Hepatocyte (in vitro differentiated cells): ENCODE measurements around the gene ALK. TPM values are rescaled to one million over a fixed set of nuclear protein-coding genes. Genes with fewer than 3 reads are reported as not detected.

Experiments used
- DNase-seq: peaks from one replicate; pipeline ENCODE4 v3.0.0-alpha.2; 2016; ENCODE audit warnings: low spot score
- H2AFZ ChIP-seq: fragments of 200-600 bp; sonication (generic); 2 replicates; pipeline ENCODE4 v1.6.0; 2016; ENCODE audit warnings: antibody characterized with exemption, mild to moderate bottlenecking
- H3K27ac ChIP-seq: fragments of 200-600 bp; sonication (generic); 2 replicates; pipeline ENCODE4 v1.5.1; 2016; ENCODE audit warnings: mild to moderate bottlenecking
- H3K27me3 ChIP-seq: fragments of 200-600 bp; sonication (generic); 2 replicates; pipeline ENCODE4 v1.6.1; 2016
- H3K36me3 ChIP-seq: fragments of 200-600 bp; sonication (generic); replicated peaks from 2 replicates; pipeline ENCODE4 v1.5.1; 2016; ENCODE audit warnings: low read depth; ENCODE audit not compliant: insufficient read depth
- H3K4me1 ChIP-seq: fragments of 200-600 bp; sonication (generic); 2 replicates; pipeline ENCODE4 v1.5.1; 2016; ENCODE audit warnings: mild to moderate bottlenecking, moderate library complexity; ENCODE audit not compliant: insufficient read depth
- H3K4me2 ChIP-seq: fragments of 200-600 bp; sonication (generic); 2 replicates; pipeline ENCODE4 v1.6.0; 2016
- H3K4me3 ChIP-seq: fragments of 200-600 bp; sonication (generic); 2 replicates; pipeline ENCODE4 v1.5.1; 2016; ENCODE audit warnings: mild to moderate bottlenecking
- H3K79me2 ChIP-seq: fragments of 200-600 bp; sonication (generic); 2 replicates; pipeline ENCODE4 v1.6.0; 2017; ENCODE audit warnings: mild to moderate bottlenecking
- H3K9me2 ChIP-seq: fragments of 200-600 bp; sonication (generic); replicated peaks from 2 replicates; pipeline ENCODE4 v1.6.0; 2017; ENCODE audit warnings: mild to moderate bottlenecking; ENCODE audit not compliant: insufficient read depth
- H3K9me3 ChIP-seq: fragments of 200-600 bp; sonication (generic); 2 replicates; pipeline ENCODE4 v1.5.1; 2016; ENCODE audit warnings: low read depth, mild to moderate bottlenecking
- H4K20me1 ChIP-seq: fragments of 200-600 bp; sonication (generic); 2 replicates; pipeline ENCODE4 v1.6.0; 2016; ENCODE audit warnings: mild to moderate bottlenecking; ENCODE audit not compliant: insufficient read depth, poor library complexity, severe bottlenecking
- EZH2 ChIP-seq: fragments of 200-600 bp; sonication (generic); IDR thresholded peaks from 2 replicates; pipeline ENCODE4 v1.6.1; 2016; ENCODE audit warnings: antibody characterized with exemption, mild to moderate bottlenecking, borderline replicate concordance
- EZH2phosphoT487 ChIP-seq: fragments of 200-600 bp; sonication (generic); IDR thresholded peaks from one replicate; pipeline ENCODE4 v1.6.1; 2018; ENCODE audit warnings: antibody characterized with exemption, mild to moderate bottlenecking, low read depth, moderate library complexity; ENCODE audit not compliant: unreplicated experiment, severe bottlenecking
- WGBS: methylation state at CpG from one replicate; pipeline ENCODE4 v1.1.6; 2016; ENCODE audit warnings: low lambda C conversion rate; ENCODE audit errors: missing lambda C conversion rate; 5-methylcytosine and 5-hydroxymethylcytosine counted together
- polyA plus RNA-seq: library from polyadenylated mRNA; unstranded; fragments of >200 nt; fragmentation: Nextera tagmentation; extraction: Ambion mirVana; gene quantifications from 2 replicates; pipeline ENCODE4 v1.2.1, GENCODE V29; 2016
- total RNA-seq: library from RNA; depleted of rRNA; stranded (reverse); fragments of >200 nt; gene quantifications from 2 replicates; pipeline ENCODE4 v1.2.3, GENCODE V29; 2014
- TF ChIP-seq, protein P1 (sequence below): fragments of 200-600 bp; sonication (generic); IDR thresholded peaks from 2 replicates; pipeline ENCODE4 v1.5.1; 2016; ENCODE audit warnings: antibody characterized with exemption, mild to moderate bottlenecking; ENCODE audit not compliant: poor library complexity

Gene ALK
- total and polyA plus RNA-seq, 2 experiments from 2014 or later: 0.16 to 0.27 TPM

DNA sequence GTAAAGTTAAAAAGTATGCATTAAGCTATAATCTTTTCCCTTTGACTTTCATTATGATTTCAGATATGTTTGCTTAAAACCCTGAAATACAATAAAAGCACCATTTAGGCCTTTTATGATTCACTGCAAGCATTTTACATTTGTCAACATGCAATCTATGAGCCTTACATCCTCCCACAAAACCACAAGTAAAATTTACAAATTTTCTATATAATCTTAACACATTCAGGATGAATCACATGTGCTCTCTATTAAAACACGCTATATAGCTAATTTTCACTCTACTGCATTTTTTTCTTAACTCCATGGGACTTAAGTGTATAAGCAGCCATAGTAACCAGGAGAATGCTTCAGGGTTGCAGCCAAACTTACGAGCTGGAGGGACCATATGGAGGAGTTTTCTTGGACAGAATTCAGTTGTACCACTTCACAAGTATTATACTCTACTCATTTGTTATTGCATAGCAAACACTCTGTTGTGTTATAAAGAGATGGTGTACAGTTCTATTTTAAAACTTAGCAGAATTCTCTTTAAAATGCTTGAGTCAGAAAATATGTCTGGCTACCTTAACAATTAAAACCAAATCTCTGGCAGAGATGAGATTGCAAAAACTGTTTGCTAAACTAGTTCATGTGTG, 293.2 kb downstream of the ALK start:
- H3K4me3 ChIP-seq: no peak overlapping the region
- peaks cover 4% of the 10 kb centered on the region for H3K27me3 ChIP-seq
- no peaks in the 10 kb centered on the region for H4K20me1 ChIP-seq
- no peak for DNase-seq
- H3K4me2 ChIP-seq: no peak overlapping the region
- no peaks in the 10 kb centered on the region for H3K79me2 ChIP-seq
- no peaks in the 10 kb centered on the region for H3K4me1 ChIP-seq
- WGBS: 74% methylated on average over 2 of the region's 2 CpGs
- H3K9me3 ChIP-seq: no peaks in the 10 kb centered on the region
- H3K9me2 ChIP-seq: no peaks in the 10 kb centered on the region
- no peak for TF ChIP-seq EZH2phosphoT487
- TF ChIP-seq, protein P1, sequence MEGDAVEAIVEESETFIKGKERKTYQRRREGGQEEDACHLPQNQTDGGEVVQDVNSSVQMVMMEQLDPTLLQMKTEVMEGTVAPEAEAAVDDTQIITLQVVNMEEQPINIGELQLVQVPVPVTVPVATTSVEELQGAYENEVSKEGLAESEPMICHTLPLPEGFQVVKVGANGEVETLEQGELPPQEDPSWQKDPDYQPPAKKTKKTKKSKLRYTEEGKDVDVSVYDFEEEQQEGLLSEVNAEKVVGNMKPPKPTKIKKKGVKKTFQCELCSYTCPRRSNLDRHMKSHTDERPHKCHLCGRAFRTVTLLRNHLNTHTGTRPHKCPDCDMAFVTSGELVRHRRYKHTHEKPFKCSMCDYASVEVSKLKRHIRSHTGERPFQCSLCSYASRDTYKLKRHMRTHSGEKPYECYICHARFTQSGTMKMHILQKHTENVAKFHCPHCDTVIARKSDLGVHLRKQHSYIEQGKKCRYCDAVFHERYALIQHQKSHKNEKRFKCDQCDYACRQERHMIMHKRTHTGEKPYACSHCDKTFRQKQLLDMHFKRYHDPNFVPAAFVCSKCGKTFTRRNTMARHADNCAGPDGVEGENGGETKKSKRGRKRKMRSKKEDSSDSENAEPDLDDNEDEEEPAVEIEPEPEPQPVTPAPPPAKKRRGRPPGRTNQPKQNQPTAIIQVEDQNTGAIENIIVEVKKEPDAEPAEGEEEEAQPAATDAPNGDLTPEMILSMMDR: no peak
- no peak for TF ChIP-seq EZH2
- no peaks in the 10 kb centered on the region for H3K36me3 ChIP-seq
- no peak overlapping the region for H2AFZ ChIP-seq
- no peak overlapping the region for H3K27ac ChIP-seq

DNA sequence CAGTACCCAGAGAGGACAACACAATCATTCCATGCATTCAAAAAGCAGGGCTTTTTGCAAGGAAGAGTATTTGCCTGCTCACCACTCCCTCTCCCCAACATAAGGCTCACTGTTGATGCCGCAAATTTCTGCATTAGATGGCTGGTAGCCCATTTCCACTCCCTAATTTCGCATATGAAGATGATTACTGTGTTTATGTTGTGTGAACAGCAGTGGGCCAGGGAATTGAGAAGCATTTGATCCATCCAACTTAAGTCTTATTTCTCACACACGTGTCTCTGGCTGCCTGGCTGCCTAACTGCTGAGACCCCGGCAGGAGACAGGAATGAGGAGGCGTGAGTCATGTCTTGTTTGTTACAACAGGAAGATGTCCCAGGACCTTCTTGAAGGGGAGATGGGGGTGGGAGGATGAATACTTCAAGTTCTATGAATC, 294.1 kb downstream of the ALK start:
- no peak overlapping the region for H2AFZ ChIP-seq
- no peak overlapping the region for H3K27ac ChIP-seq
- H4K20me1 ChIP-seq: no peaks in the 10 kb centered on the region
- TF ChIP-seq EZH2phosphoT487 (no peak), EZH2 (no peak)
- TF ChIP-seq, protein P1: no peak
- H3K9me3 ChIP-seq: no peaks in the 10 kb centered on the region
- no peaks in the 10 kb centered on the region for H3K36me3 ChIP-seq
- H3K4me3 ChIP-seq: no peak overlapping the region
- H3K79me2 ChIP-seq: no peaks in the 10 kb centered on the region
- no peak for DNase-seq
- no peaks in the 10 kb centered on the region for H3K4me1 ChIP-seq
- peaks cover 4% of the 10 kb centered on the region for H3K27me3 ChIP-seq
- H3K9me2 ChIP-seq: no peaks in the 10 kb centered on the region
- WGBS: 41% methylated on average over 5 of the region's 5 CpGs
- H3K4me2 ChIP-seq: no peak overlapping the region

DNA sequence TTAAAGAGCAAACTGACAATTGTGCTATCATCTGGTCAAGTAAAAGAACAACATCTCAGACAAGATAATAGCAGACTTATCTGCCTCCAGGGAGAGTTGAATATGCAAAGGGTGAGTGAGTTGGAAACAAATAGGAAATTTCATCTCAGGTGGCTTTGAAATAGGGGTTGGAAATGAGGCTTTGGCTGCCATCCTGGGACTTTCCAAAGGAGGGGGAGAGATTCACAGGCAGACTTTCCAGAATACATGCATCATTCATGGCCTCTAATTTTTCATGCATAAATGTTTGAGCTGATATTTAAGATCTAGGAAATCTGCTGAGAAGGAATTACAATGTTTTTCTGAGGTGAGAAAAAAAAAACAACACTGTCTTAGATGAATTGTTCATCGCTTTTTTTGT, 300.5 kb downstream of the ALK start:
- Histone ChIP-seq H3K4me2 (no peak overlapping the region), H3K4me3 (no peak overlapping the region), H2AFZ (no peak overlapping the region), H4K20me1 (no peaks in the 10 kb centered on the region), H3K79me2 (no peaks in the 10 kb centered on the region), H3K36me3 (no peaks in the 10 kb centered on the region), H3K27me3 (no peaks in the 10 kb centered on the region), H3K27ac (no peak overlapping the region), H3K9me3 (no peaks in the 10 kb centered on the region), H3K9me2 (no peaks in the 10 kb centered on the region), H3K4me1 (peaks cover 10% of the 10 kb centered on the region)
- TF ChIP-seq, protein P1: no peak
- TF ChIP-seq EZH2: no peak
- no peak for TF ChIP-seq EZH2phosphoT487
- no peak for DNase-seq
- 95% methylated on average over 1 of the region's 1 CpG for WGBS

DNA sequence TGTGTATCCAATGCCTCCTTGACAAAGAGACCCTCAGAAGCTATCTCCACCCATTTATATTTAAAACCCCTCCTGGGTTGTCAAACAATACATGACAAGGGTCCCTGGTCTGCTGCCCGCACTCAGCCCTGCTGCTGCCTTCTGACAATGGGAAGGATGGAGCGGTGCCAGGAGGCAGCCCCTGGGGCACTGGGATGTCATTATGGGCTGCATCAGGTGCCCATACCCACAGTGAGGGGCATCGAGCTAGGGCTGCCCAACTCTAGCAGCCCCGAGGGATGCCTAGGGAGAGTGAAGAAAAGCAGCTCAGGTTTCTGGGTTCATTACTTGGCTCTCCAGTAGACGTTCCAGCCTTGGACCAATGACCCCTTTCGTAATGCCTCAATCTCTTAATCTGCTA, 301.7 kb downstream of the ALK start:
- Histone ChIP-seq H3K4me1 (peaks cover 13% of the 10 kb centered on the region), H4K20me1 (no peaks in the 10 kb centered on the region), H3K4me3 (no peak overlapping the region), H3K79me2 (no peaks in the 10 kb centered on the region), H3K36me3 (no peaks in the 10 kb centered on the region), H3K4me2 (no peak overlapping the region), H3K27me3 (no peaks in the 10 kb centered on the region), H3K9me2 (no peaks in the 10 kb centered on the region), H3K27ac (no peak overlapping the region), H2AFZ (no peak overlapping the region), H3K9me3 (no peaks in the 10 kb centered on the region)
- 95% methylated on average over 6 of the region's 6 CpGs for WGBS
- TF ChIP-seq, protein P1: no peak
- no peak for TF ChIP-seq EZH2
- TF ChIP-seq EZH2phosphoT487: no peak
- no peak for DNase-seq
